Tibial artery (tissue), 4 donors: ENCODE measurements around the gene A4GALT.
"Not testable (repeated sequence)": the region's sequence is repeated elsewhere in the genome, so short reads cannot be mapped to it uniquely, and the experiment has no call there.

ENCODE experiments used
- DNase-seq, 2 donors: peaks; one replicate each; pipeline ENCODE4 v3.0.0-alpha.2; 2019
- H3K27ac ChIP-seq, 2 donors: fragments of 200-600 bp; sonication (generic) in 1 of 2; 1 replicate in 1 of 2; 2 replicates in 1 of 2; pipeline ENCODE4 v1.5.1; 2018 to 2019; ENCODE audit warnings: mild to moderate bottlenecking in 1 of 2
- H3K27me3 ChIP-seq, 2 donors: fragments of 200-600 bp; sonication (generic) in 1 of 2; one replicate each; pipeline versions ENCODE4 v1.5.1 to v1.6.0; 2016 to 2019
- H3K36me3 ChIP-seq, 3 donors: fragments of 200-600 bp; sonication (generic) in 2 of 3; one replicate each; pipeline ENCODE4 v1.5.1; 2016 to 2019; ENCODE audit warnings: mild to moderate bottlenecking in 2 of 3
- H3K4me1 ChIP-seq, 4 donors: fragments of 200-600 bp; sonication (generic) in 2 of 4; 1 replicate in 3 of 4; 2 replicates in 1 of 4; pipeline ENCODE4 v1.5.1; 2016 to 2019
- H3K4me3 ChIP-seq, 2 donors: fragments of 200-600 bp; sonication (generic) in 1 of 2; 1 replicate in 1 of 2; 2 replicates in 1 of 2; pipeline ENCODE4 v1.5.1; 2018 to 2019; ENCODE audit warnings: mild to moderate bottlenecking in 2 of 2
- H3K9me3 ChIP-seq, 3 donors: fragments of 200-600 bp; sonication (generic) in 1 of 3; one replicate each; pipeline ENCODE4 v1.5.1; 2016 to 2019
- intact Hi-C: fragments of 100-400 bp; cut with DNase I; formaldehyde crosslinking; loops from one replicate; pipeline ENCODE4 v1.15.0; 2023; ENCODE audit warnings: low total_unique reads
- TF ChIP-seq, protein P1 (sequence below), 2 experiments: fragments of 200-600 bp in 1 of 2; fragments of 450-650 bp in 1 of 2; IDR thresholded peaks; one replicate each; pipeline ENCODE4 v1.5.1; 2017 to 2019; ENCODE audit warnings: antibody characterized with exemption in 2 of 2, mild to moderate bottlenecking in 1 of 2, moderate library complexity in 1 of 2

The A4GALT gene

DNA sequence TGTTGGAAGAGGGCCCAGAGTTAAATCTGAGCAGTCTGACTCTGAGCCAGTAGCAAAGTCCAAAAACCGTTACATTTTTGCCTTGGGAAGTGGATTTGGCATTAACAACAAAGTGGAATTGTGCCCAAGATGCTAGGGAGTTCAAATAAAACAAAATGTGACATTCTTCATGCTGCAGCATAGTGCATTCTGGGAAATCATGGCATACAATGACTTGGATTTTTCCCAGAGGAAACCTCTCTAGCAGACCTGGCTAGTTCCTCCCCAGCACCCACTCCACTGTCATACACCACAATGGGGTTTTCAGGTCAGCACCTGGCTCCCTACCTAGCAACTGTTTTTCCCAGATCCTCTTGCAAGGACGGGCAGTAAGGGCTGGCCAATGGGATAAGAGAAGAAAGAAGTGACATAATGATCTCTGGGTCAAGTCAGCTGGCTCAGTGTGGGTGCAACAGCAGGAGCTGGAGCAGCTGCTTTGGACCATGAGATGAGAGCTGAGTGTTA, 46.7 kb downstream of the A4GALT start:
- no peak for DNase-seq
- Histone ChIP-seq H3K27ac (peak overlapping the region in 1 of 2 donors; percentile 80), H3K36me3 (no peaks in the 10 kb centered on the region), H3K4me3 (no peak overlapping the region), H3K9me3 (no peaks in the 10 kb centered on the region), H3K27me3 (no peaks in the 10 kb centered on the region), H3K4me1 (peaks cover 0 to 57% (median 38%) of the 10 kb centered on the region in 4 donors)
- intact Hi-C loops, result no loop called here
- TF ChIP-seq, protein P1, sequence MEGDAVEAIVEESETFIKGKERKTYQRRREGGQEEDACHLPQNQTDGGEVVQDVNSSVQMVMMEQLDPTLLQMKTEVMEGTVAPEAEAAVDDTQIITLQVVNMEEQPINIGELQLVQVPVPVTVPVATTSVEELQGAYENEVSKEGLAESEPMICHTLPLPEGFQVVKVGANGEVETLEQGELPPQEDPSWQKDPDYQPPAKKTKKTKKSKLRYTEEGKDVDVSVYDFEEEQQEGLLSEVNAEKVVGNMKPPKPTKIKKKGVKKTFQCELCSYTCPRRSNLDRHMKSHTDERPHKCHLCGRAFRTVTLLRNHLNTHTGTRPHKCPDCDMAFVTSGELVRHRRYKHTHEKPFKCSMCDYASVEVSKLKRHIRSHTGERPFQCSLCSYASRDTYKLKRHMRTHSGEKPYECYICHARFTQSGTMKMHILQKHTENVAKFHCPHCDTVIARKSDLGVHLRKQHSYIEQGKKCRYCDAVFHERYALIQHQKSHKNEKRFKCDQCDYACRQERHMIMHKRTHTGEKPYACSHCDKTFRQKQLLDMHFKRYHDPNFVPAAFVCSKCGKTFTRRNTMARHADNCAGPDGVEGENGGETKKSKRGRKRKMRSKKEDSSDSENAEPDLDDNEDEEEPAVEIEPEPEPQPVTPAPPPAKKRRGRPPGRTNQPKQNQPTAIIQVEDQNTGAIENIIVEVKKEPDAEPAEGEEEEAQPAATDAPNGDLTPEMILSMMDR (IDR thresholded peaks at IDR 0.05), result no peak

DNA sequence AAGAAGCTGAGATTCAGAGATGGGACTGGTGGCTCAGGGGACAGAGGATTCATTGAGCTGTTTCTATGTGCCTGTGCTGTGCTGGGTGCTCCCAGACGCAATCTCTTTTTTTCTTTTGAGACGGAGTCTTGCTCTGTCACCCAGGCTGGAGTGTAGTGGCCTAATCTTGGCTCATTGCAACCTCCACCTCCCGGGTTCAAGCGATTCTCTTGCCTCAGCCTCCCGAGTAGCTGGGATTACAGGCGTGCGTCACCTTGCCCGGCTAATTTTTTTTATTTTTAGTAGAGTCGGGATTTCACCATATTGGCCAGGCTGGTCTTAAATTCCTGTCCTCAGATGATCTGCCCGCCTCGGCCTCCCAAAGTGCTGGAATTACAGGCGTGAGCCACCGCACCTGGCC, 47.6 kb downstream of the A4GALT start:
- H3K27me3 ChIP-seq, H3K36me3 ChIP-seq, DNase-seq, H3K4me3 ChIP-seq, H3K9me3 ChIP-seq, intact Hi-C loops: not testable (repeated sequence)
- Histone ChIP-seq H3K4me1 (peaks cover 0 to 57% (median 38%) of the 10 kb centered on the region in 4 donors), H3K27ac (peak overlapping the region in 1 of 2 donors; percentile 80)

- peak overlapping the region in 1 of 2 donors; percentile 32 for H3K27ac ChIP-seq
- no peak for DNase-seq
- H3K9me3 ChIP-seq, result no peaks in the 10 kb centered on the region
- peaks cover 0 to 39% (median 25%) of the 10 kb centered on the region in 4 donors for H3K4me1 ChIP-seq
- TF ChIP-seq, protein P1 (IDR thresholded peaks at IDR 0.05), result no peak
- H3K4me3 ChIP-seq, result no peak overlapping the region
- H3K36me3 ChIP-seq, result no peaks in the 10 kb centered on the region
- intact Hi-C loops, result no loop called here
- no peaks in the 10 kb centered on the region for H3K27me3 ChIP-seq
These were observed 49.6 kb downstream of the A4GALT start for GRCh38 chr22:42670921-42671709.

- no peak for DNase-seq
- H3K4me1 ChIP-seq, result peaks cover 0 to 29% (median 17%) of the 10 kb centered on the region in 4 donors
- no peak overlapping the region for H3K4me3 ChIP-seq
- intact Hi-C loops, result no loop called here
- H3K9me3 ChIP-seq, result no peaks in the 10 kb centered on the region
- no peaks in the 10 kb centered on the region for H3K27me3 ChIP-seq
- TF ChIP-seq, protein P1 (IDR thresholded peaks at IDR 0.05), result no peak
- H3K36me3 ChIP-seq, result no peaks in the 10 kb centered on the region
- no peak overlapping the region for H3K27ac ChIP-seq
These were observed 50.6 kb downstream of the A4GALT start for GRCh38 chr22:42670046-42670445.

- not testable (repeated sequence) for H3K4me3 ChIP-seq, H3K27ac ChIP-seq, DNase-seq, H3K27me3 ChIP-seq, H3K36me3 ChIP-seq, H3K9me3 ChIP-seq
- intact Hi-C loops, result loop anchor here (5.0 to 10.0 kb wide), 2 partner anchors 51 to 108 kb away; no protein-coding TSS in a partner anchor
- H3K4me1 ChIP-seq, result peaks cover 0 to 19% (median 12%) of the 10 kb centered on the region in 4 donors
These were observed 54.3 kb downstream of the A4GALT start for GRCh38 chr22:42666393-42666792.

- H3K27ac ChIP-seq, result no peak overlapping the region
- peaks cover 0 to 15% (median 10%) of the 10 kb centered on the region in 4 donors for H3K4me1 ChIP-seq
- H3K4me3 ChIP-seq, result no peak overlapping the region
- no peaks in the 10 kb centered on the region for H3K9me3 ChIP-seq
- intact Hi-C loops, result loop anchor here (5.0 to 10.0 kb wide), 2 partner anchors 52 to 110 kb away; no protein-coding TSS in a partner anchor
- DNase-seq, result no peak
- TF ChIP-seq, protein P1 (IDR thresholded peaks at IDR 0.05), result no peak
- no peaks in the 10 kb centered on the region for H3K27me3 ChIP-seq
- no peaks in the 10 kb centered on the region for H3K36me3 ChIP-seq
These were observed 55.5 kb downstream of the A4GALT start for GRCh38 chr22:42664976-42665831.
